ENCODE measurements around the gene SEC22B.
"Not testable (repeated sequence)": the region's sequence is repeated elsewhere in the genome, so short reads cannot be mapped to it uniquely, and the experiment has no call there.

The SEC22B gene

GRCh38 chr1:120112212-120112611 is 64.1 kb downstream of the SEC22B start:
- not testable (repeated sequence) for DNase-seq

GRCh38 chr1:120111771-120112170 is 64.5 kb downstream of the SEC22B start:
- DNase-seq: not testable (repeated sequence)

GRCh38 chr1:120111008-120111407 is 65.3 kb downstream of the SEC22B start:
- not testable (repeated sequence) for DNase-seq

- DNase-seq: not testable (repeated sequence)
Measured at GRCh38 chr1:120109656-120110055, 66.7 kb downstream of the SEC22B start.

GRCh38 chr1:120109180-120109579 is 67.1 kb downstream of the SEC22B start:
- DNase-seq: not testable (repeated sequence)

DNA sequence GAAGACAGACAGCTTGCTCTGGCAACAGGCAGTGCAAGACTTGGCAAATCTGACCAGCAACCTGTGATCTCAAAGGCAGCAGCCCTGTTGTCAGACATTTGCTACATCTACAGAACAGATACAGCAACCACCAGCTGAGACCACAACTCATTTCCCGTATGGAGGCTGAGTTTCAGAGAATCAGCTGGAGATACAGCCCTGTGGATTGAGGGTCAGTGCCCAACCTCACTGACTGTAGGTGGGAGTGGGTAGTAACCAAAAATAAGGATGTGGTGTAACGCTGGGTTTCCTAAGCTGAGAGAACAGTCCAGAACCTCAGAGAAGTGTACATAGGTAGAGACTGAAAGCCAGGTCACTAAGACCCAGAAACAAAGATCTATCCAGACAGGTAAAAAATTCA is 71.0 kb downstream of the SEC22B start:
- DNase-seq: not testable (repeated sequence)

DNA sequence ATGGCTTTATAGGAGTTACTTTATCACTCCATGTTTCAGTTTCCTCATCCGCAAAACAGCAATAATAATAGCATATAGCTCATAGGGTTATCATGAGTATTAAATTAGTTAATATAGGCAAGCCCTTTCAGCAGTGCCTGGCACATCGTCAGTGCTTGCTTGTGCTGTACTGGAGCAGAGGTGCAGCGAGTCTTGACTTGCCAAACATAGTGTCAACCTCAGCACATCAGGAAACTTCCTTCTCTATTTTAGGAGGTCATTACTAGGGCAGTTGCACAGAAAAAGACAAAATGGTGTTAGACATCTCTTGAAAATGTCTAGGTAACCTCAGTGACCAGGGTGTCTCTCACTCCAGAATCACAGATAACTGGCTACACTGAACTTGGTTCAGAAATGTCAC is 72.6 kb downstream of the SEC22B start:
- not testable (repeated sequence) for DNase-seq

- DNase-seq: not testable (repeated sequence)
Measured at GRCh38 chr1:120101593-120101992, 74.7 kb downstream of the SEC22B start.
